ENCODE results near the gene KCNQ1.

DNA sequence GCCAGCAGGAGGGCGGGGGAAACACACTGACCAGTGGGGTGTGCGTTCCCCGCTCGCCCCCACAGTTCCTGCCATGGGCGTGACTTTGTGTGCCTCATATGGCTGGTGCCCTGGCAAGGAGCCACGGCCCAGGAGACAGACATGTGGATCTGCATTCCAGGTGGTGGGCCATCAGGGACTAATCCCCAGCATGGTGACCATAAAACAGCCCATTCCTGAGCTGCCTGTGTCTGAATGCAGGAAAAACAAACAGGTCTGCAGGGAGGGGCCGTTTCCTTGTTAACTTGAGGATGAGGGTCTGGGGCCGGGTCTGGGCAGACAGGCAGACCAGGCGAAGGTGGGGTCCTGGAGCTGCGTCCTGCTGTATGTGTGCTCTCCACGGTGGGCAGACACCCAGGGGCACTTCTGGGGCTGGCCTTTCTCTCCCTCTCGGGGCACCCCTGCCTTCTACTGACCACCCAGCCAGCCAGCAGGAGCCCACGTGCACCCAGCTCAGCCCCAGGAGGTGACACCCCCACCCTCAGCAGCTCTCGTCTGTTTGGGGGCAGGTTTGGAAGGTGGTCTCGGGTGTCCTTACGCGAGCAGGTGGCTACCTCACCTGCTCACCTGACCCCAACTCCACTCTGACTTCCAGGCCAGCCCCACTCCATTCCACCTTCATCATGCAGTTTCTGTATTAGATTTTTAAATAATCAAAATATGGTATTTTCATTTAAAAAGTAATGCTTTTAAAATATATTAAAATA, 134.7 kb downstream of the KCNQ1 start:
- TF ChIP-seq, protein P1, sequence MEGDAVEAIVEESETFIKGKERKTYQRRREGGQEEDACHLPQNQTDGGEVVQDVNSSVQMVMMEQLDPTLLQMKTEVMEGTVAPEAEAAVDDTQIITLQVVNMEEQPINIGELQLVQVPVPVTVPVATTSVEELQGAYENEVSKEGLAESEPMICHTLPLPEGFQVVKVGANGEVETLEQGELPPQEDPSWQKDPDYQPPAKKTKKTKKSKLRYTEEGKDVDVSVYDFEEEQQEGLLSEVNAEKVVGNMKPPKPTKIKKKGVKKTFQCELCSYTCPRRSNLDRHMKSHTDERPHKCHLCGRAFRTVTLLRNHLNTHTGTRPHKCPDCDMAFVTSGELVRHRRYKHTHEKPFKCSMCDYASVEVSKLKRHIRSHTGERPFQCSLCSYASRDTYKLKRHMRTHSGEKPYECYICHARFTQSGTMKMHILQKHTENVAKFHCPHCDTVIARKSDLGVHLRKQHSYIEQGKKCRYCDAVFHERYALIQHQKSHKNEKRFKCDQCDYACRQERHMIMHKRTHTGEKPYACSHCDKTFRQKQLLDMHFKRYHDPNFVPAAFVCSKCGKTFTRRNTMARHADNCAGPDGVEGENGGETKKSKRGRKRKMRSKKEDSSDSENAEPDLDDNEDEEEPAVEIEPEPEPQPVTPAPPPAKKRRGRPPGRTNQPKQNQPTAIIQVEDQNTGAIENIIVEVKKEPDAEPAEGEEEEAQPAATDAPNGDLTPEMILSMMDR (IDR thresholded peaks at IDR 0.05; ENCODE audit: insufficient read depth, low read length, poor library complexity, severe bottlenecking) = no peak
- TF ChIP-seq EZH2phosphoT487 (conservative IDR thresholded peaks at IDR 0.05; ENCODE audit: low read length) = no peak
